Prostate gland (tissue), 2 donors: ENCODE measurements around the gene SVOP.

Experiments
- POLR2A ChIP-seq: fragments of 450-650 bp; IDR thresholded peaks from one replicate; pipeline ENCODE4 v1.6.1; 2016; ENCODE audit warnings: antibody characterized with exemption, mild to moderate bottlenecking
- TF ChIP-seq, protein P1 (sequence below), 4 experiments: fragments of 200-600 bp in 2 of 4; fragments of 450-650 bp in 2 of 4; sonication (generic) in 2 of 4; IDR thresholded peaks; 1 replicate in 3 of 4; 2 replicates in 1 of 4; pipeline ENCODE4 v1.5.1; 2016 to 2019; ENCODE audit warnings: antibody characterized with exemption in 4 of 4, mild to moderate bottlenecking in 2 of 4, moderate library complexity in 2 of 4

DNA sequence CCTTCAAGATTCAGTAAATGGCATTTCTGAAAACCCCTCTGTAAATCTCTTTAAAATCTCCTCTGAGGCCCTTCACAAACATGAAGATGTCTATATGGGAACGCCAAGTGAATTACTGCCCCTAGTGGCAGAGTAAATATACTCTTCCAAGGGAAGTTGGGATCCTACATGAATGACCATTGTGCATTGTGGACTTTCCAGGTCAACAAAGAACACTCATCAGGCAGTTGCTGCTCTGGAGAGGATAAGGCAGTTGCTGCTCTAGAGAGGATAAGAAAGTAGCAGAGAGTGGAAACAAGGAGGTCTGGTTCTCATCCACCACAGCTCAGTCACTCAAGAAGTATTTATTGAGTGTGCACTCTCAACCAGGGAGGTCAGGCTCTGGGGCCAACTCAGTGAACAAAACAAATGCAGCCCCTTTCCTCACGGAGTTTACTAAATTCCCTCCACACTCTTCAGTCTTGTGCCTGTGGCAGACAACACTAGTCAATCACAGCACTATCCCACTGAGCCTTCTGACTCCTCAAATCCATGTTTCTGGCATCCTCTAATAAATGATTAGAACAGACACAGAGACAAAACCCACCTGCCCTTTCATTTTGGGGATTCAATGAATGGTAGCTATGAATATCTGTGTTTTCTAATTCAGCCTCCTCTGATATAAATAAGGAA is 52.9 kb downstream of the SVOP start:
- no peak for TF ChIP-seq POLR2A
- TF ChIP-seq, protein P1, sequence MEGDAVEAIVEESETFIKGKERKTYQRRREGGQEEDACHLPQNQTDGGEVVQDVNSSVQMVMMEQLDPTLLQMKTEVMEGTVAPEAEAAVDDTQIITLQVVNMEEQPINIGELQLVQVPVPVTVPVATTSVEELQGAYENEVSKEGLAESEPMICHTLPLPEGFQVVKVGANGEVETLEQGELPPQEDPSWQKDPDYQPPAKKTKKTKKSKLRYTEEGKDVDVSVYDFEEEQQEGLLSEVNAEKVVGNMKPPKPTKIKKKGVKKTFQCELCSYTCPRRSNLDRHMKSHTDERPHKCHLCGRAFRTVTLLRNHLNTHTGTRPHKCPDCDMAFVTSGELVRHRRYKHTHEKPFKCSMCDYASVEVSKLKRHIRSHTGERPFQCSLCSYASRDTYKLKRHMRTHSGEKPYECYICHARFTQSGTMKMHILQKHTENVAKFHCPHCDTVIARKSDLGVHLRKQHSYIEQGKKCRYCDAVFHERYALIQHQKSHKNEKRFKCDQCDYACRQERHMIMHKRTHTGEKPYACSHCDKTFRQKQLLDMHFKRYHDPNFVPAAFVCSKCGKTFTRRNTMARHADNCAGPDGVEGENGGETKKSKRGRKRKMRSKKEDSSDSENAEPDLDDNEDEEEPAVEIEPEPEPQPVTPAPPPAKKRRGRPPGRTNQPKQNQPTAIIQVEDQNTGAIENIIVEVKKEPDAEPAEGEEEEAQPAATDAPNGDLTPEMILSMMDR (IDR thresholded peaks at IDR 0.05) = peak in 1 of 4 experiments; percentile 15
